Measurements from ENCODE around the gene RELA. TPM values are rescaled to one million over a fixed set of nuclear protein-coding genes. Genes with fewer than 3 reads are reported as not detected.
A peak's percentile ranks its signal among the peaks of the same experiment; 100 is the strongest.
"Not testable (repeated sequence)": the region's sequence is repeated elsewhere in the genome, so short reads cannot be mapped to it uniquely, and the experiment has no call there.

RELA gene
- total RNA-seq, 6 experiments from 2014 or later = 66.9 to 72.7 (median 69.5) TPM

DNA sequence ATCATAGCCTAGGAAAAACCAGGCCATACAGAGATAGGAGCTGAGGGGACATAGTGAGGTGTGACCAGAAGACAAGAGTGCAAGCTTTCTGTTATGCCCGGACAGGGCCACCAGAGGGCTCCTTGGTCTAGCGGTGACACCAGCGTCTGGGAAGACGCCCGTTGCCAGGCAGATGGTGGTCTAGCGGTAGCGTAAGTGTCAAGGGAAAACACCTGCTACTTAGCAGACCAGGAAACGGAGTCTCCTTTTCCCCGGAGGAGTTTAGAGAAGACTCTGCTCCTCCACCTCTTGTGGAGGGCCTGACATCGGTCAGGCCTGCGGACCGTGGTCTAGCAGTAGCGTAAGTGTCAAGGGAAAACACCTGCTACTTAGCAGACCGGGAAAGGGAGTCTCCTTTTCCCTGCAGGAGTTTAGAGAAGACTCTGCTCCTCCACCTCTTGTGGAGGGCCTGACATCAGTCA lies 43.6 kb upstream of the RELA start:
- not testable (repeated sequence) for H3K4me3 Mint-ChIP-seq; H3K36me3 Mint-ChIP-seq (ENCODE audit: low read depth); H3K9me3 Mint-ChIP-seq; H3K27ac Mint-ChIP-seq
- peak; percentile 61 for DNase-seq
- Mint-ChIP-seq H3K27me3 (ENCODE audit: insufficient read depth) (peaks cover 16% of the 10 kb centered on the region), H3K4me1 (ENCODE audit: low read depth) (peaks cover 11% of the 10 kb centered on the region)
- TF ChIP-seq, protein P1, sequence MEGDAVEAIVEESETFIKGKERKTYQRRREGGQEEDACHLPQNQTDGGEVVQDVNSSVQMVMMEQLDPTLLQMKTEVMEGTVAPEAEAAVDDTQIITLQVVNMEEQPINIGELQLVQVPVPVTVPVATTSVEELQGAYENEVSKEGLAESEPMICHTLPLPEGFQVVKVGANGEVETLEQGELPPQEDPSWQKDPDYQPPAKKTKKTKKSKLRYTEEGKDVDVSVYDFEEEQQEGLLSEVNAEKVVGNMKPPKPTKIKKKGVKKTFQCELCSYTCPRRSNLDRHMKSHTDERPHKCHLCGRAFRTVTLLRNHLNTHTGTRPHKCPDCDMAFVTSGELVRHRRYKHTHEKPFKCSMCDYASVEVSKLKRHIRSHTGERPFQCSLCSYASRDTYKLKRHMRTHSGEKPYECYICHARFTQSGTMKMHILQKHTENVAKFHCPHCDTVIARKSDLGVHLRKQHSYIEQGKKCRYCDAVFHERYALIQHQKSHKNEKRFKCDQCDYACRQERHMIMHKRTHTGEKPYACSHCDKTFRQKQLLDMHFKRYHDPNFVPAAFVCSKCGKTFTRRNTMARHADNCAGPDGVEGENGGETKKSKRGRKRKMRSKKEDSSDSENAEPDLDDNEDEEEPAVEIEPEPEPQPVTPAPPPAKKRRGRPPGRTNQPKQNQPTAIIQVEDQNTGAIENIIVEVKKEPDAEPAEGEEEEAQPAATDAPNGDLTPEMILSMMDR (IDR thresholded peaks at IDR 0.05) = peak; percentile 83

DNA sequence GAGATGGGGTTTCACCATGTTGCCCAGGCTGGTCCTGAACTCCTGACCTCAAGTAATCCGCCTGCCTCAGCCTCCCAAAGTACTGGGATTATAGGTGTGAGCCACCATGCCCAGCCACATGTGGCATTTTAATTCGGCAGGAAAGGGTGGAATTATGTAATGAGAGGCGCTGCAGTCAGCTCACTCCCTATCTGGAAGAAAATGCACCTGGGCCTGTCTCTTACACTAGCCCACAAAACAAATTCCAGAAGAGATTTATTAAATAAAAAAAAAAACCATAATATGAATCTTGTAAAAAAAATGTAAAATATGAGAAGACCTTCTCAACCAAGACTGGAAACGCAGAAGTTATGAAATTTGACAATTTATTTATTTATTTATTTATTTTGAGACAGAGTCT lies 41.1 kb upstream of the RELA start:
- no peaks in the 10 kb centered on the region for H3K36me3 Mint-ChIP-seq (ENCODE audit: low read depth)
- H3K27me3 Mint-ChIP-seq (ENCODE audit: insufficient read depth) = peaks cover 27% of the 10 kb centered on the region
- no peak for DNase-seq
- TF ChIP-seq, protein P1 (IDR thresholded peaks at IDR 0.05) = no peak
- no peaks in the 10 kb centered on the region for H3K4me1 Mint-ChIP-seq (ENCODE audit: low read depth)
- no peak overlapping the region for H3K27ac Mint-ChIP-seq
- H3K9me3 Mint-ChIP-seq = no peaks in the 10 kb centered on the region
- H3K4me3 Mint-ChIP-seq = no peak overlapping the region

DNA sequence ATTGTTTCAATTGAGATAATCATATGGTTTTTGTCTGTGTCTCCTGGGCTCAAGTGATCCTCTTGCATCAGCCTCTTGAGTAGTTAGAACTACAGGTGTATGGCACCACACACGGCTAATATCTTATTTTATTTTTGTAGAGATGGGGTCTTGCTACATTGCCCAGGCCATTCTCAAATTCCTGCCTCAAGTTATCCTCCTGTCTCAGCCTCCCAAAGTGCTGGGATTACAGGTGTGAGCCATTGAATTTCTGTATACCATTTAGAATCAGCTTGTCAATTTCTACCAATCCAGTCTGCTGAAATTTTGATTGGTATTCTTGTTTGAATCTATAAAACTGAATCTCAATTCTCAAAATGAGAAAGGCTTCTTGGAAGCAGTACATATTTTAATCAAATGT lies 39.0 kb upstream of the RELA start:
- DNase-seq = no peak
- Mint-ChIP-seq H3K36me3 (ENCODE audit: low read depth) (no peaks in the 10 kb centered on the region), H3K9me3 (no peaks in the 10 kb centered on the region), H3K4me1 (ENCODE audit: low read depth) (no peaks in the 10 kb centered on the region), H3K27me3 (ENCODE audit: insufficient read depth) (peaks cover 33% of the 10 kb centered on the region), H3K27ac (no peak overlapping the region), H3K4me3 (no peak overlapping the region)
- TF ChIP-seq, protein P1 (IDR thresholded peaks at IDR 0.05) = no peak

DNA sequence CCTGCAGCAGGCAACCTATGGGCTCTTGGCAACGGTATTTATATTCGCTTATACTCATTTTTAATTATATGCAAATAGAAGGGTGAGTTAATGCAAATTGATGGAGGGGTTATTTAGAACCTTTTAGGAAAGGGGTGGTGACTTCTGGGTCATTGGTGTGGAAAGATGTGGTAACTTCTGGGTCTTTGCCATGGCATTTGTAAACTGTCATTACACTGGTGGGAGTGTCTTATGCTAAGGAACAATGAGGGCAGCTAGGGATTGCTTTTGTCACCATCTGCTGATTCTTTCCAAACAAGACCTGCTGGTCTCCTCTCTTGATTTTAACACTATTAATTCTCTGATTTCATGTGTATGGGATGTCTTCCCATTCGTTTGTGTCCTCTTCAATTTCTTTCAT lies 37.7 kb upstream of the RELA start:
- Mint-ChIP-seq H3K4me3 (no peak overlapping the region), H3K36me3 (ENCODE audit: low read depth) (no peaks in the 10 kb centered on the region), H3K4me1 (ENCODE audit: low read depth) (no peaks in the 10 kb centered on the region), H3K27ac (no peak overlapping the region), H3K9me3 (no peaks in the 10 kb centered on the region), H3K27me3 (ENCODE audit: insufficient read depth) (peaks cover 33% of the 10 kb centered on the region)
- no peak for DNase-seq
- TF ChIP-seq, protein P1 (IDR thresholded peaks at IDR 0.05) = no peak

DNA sequence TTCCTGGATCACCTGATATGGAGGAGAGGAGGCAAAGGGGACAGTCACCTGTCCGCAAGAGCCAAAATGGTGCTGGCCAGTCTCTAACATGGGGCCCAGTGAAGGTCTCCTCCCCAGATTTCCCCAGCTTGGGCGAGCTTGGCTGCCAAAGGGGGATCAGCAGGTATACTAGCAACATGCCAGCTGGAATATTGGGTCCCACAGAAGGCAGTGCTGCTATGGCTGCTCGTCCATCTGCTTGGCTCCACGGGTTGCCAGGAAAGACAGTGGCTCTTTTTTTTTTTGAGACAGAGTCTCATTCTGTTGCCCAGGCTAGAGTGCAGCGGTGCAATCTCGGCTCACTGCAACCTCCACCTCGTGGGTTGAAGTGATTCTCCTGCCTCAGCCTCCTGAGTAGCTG lies 36.6 kb upstream of the RELA start:
- Mint-ChIP-seq H3K9me3 (no peaks in the 10 kb centered on the region), H3K27me3 (ENCODE audit: insufficient read depth) (peaks cover 35% of the 10 kb centered on the region), H3K4me3 (no peak overlapping the region), H3K27ac (no peak overlapping the region), H3K36me3 (ENCODE audit: low read depth) (no peaks in the 10 kb centered on the region), H3K4me1 (ENCODE audit: low read depth) (no peaks in the 10 kb centered on the region)
- no peak for DNase-seq
- TF ChIP-seq, protein P1 (IDR thresholded peaks at IDR 0.05) = no peak

DNA sequence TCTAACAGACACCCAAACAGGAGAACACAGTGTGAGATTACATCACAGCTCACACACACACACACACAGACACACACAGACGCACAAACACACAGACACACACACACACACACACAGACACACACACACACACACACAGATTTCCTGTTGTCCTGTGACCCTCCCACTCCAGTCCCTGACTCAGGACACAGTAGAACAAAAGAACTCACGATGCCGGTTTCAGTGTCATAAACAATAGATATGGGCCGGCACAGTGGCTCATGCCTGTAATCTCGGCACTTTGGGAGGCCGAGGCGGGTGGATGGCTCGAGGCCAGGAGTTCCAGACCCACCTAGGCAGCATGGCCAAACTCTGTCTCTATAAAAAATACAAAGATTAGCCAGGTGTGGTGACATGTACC lies 35.5 kb upstream of the RELA start:
- Mint-ChIP-seq H3K4me1 (ENCODE audit: low read depth) (no peaks in the 10 kb centered on the region), H3K27me3 (ENCODE audit: insufficient read depth) (peaks cover 36% of the 10 kb centered on the region), H3K9me3 (no peaks in the 10 kb centered on the region), H3K27ac (no peak overlapping the region), H3K36me3 (ENCODE audit: low read depth) (no peaks in the 10 kb centered on the region), H3K4me3 (no peak overlapping the region)
- DNase-seq = no peak
- TF ChIP-seq, protein P1 (IDR thresholded peaks at IDR 0.05) = no peak

Measured in HFFc6 (cell line).